GM10847 (cell line): ENCODE data around the gene RDH5.

Experiments used
- POLR2A ChIP-seq: IDR thresholded peaks from 2 replicates; pipeline ENCODE4 v1.6.1; 2011; ENCODE audit not compliant: insufficient read length; ENCODE audit errors: extremely low read depth

Gene RDH5

DNA sequence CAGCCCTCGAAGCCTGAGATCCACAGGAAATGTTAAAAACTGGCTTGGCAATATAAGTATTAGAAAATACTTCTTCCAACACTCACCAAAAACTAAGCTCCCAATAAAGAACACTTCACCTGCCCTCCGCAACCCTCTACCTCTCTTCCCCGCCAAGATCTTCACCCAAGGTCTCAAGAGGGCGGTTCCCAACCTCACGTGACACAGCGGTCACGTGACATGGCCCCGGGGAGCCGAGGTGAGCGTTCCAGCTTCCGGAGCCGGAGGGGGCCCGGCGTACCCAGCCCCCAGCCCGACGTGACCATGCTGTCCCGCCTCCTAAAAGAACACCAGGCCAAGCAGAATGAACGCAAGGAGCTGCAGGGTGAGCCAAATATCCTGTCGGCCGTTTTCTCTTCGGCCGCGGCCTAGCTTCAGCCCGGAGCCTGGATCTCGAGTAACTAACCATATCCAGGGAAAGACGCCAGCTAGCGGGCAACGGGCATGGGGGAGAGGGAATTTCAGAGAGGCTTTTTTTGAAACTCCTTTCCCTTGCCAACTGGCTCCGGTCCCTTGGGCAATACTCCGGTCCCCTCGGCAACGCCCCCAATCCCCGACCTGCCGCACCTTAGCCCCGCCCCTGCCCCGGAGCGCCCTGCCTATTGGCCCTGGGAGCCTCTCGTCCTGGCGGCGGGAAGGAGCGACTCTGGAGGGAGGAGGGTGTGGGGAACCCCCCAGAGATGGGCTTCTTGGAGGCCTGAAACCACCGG, 4.2 kb upstream of the RDH5 start, which contains the start of gene BLOC1S1:
BLOC1S1 (plus strand) TSS at position 214 of the 749 bp plus-strand sequence; CDS start at position 220, 6 bp downstream.
- peak; percentile 42 for TF ChIP-seq POLR2A

DNA sequence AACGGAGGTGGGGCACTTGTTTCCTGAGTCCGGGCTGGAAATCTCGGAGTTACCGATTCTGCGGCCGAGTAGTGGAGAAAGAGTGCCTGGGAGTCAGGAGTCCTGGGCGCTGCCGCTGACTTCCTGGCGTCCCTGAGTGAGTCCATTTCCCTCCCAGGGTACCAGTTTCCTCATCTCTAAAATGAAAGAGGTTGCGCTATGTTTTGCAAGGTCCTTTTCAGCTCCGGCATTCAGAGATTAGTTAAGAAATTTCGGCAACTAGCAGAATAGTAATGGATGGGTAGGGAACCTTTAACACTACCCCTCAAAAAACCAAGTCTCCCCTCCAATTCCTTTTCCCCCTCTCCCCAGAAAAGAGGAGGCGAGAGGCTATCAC, 3.6 kb upstream of the RDH5 start:
- TF ChIP-seq POLR2A, result no peak

DNA sequence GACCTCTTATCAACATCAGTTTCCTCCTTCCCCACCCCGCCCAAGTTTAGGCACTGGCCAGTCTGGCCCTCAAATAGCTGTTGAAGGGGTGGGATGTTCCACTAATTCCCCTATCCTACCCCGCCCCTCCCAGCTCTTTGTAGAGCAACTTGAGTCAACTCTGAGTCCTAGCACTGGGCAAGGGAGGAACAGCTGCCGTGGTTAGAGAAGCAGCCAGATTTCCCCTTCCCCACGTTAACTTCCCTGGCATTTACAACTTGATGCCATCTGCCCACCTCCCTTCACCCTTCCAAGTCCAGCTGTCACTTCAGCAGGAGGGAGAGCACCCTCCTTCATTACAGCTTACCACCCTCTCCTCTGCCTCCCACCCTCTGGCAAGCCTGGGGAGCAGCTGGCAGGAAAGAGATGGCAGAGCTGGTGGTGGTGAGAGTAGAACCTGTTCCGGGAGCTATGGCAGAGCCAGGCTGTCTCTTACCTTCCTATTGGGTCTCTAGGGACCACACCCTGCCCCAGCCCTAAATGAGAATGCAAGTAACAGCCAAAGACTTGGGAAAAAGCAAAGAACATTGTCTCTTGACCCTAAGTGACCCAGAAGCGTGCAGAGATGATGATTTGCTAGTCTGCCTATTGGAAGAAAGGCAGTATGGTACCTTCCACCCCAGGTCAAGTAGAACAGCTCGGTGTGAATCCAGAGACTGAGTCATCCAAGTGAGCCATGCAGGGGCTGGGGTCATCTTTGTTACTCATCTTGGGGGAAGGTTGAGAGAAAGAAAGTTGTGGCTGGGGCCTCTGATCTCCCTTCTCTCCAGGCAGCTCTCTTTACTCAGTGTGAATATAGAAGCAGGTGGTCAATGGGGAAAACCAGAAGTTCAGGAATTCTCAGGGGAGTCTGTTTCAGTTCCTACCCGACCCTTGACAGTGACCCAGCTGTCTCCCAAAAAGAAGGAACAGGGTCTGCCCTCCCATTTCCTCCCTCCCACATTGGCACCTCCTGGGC, 2.9 kb upstream of the RDH5 start:
- no peak for TF ChIP-seq POLR2A

DNA sequence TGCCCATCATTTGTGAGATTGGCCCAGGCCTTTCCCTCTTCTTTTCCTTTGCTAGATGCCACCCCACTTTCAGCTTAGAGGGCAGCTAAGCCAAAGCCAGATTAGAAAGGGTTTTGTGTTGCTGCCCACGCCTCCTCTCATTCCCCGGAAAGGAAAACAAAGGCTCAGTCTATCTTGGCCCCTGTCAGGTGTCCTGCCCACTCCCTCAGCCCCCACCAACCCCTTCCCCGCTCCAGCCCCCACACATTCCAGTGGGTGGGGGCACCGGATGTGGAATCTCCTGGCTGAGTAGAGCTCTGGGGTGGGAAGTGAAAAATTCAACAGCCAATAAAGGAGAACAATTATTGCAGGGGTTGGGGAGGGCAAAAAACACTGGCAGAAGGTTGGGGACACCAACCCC, 2.2 kb upstream of the RDH5 start:
- TF ChIP-seq POLR2A, result no peak

DNA sequence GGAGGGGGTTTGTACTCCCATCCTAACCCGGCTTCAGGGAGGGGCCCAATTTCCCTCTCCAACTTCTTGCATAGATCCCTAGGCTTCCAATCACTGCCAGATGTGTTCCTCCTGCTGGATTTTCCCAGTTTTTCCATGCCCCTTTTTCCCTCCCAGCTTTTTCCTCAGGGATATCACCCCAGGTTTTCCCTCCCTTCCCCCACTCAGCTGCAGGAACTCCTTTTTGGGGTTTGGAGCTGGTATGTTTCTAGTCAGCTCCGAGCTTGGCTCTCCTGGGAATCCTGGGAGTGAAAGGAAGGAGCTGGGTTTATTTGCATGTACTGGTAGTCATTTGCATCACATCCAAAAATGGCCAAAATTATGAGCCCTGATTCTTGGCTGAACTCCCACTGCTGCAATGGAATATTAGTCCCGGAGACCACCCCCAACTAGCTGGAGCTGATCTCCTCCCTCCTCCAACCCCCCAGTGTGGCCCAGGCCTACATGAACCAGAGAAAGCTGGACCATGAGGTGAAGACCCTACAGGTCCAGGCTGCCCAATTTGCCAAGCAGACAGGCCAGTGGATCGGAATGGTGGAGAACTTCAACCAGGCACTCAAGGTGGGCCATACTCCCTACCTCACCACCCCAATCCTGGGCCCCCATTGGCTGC, 1.4 kb upstream of the RDH5 start:
- no peak for TF ChIP-seq POLR2A

DNA sequence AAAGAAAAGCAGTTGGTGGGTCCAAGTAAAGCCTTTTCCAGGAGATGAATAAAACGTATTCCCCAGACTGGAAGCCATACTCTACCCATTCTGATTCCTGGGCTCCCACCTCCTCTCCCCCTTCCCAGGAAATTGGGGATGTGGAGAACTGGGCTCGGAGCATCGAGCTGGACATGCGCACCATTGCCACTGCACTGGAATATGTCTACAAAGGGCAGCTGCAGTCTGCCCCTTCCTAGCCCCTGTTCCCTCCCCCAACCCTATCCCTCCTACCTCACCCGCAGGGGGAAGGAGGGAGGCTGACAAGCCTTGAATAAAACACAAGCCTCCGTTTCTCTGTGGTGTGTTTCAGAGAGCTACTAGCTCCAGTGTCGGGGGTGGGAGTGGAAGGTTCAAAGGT, 822 bp upstream of the RDH5 start:
- TF ChIP-seq POLR2A, result no peak

DNA sequence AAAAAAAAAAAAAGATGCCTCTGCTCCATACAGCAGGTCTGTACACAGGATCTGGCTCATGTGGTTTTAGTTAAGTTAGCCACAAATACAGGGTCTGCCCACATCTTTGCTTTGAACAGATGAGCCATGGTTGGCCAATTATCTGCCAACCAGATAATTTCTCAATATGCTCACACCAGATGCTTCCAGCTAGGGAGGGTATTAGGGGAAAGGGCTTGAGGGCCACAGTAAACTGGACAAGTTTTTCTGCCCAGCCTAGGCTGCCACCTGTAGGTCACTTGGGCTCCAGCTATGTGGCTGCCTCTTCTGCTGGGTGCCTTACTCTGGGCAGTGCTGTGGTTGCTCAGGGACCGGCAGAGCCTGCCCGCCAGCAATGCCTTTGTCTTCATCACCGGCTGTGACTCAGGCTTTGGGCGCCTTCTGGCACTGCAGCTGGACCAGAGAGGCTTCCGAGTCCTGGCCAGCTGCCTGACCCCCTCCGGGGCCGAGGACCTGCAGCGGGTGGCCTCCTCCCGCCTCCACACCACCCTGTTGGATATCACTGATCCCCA, 776 bp downstream of the RDH5 start:
- no peak for TF ChIP-seq POLR2A

DNA sequence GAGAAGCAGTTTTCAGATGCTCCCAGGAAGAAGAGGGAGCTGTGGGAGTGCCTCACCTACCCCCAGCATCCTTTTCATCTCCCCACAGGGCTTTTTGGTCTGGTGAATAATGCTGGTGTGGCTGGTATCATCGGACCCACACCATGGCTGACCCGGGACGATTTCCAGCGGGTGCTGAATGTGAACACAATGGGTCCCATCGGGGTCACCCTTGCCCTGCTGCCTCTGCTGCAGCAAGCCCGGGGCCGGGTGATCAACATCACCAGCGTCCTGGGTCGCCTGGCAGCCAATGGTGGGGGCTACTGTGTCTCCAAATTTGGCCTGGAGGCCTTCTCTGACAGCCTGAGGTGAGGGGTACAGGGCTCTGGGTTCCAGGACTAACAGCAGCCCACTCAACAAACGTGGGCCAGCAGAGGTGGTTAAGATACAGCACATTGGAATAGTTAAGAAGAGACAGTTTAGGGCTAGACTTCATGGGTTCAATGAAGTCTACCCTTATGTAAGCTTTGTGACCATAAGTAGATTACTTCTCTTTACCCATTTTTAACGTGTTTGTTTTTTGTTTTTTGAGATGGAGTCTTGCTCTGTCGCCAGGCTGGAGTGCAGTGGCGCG, 1.5 kb downstream of the RDH5 start:
- TF ChIP-seq POLR2A, result no peak

DNA sequence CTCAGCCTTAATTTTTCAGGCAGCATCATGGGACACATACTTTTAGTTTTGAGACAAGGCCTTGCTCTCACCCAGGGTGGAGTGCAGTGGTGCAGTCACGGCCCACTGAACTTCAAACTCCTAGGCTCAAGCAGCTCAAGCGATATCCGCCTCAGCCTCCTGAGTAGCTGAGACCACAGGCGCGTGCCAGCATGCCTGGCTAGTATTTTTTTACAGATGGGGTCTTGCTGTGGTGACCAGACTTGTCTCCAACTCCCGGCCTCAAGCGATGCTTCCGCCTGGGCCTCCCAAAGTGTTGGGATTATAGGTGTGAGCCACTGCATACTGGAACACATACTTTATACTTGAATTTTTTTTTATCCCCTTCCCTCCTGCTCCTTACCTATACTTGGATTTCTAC, 2.8 kb downstream of the RDH5 start:
- TF ChIP-seq POLR2A, result no peak

DNA sequence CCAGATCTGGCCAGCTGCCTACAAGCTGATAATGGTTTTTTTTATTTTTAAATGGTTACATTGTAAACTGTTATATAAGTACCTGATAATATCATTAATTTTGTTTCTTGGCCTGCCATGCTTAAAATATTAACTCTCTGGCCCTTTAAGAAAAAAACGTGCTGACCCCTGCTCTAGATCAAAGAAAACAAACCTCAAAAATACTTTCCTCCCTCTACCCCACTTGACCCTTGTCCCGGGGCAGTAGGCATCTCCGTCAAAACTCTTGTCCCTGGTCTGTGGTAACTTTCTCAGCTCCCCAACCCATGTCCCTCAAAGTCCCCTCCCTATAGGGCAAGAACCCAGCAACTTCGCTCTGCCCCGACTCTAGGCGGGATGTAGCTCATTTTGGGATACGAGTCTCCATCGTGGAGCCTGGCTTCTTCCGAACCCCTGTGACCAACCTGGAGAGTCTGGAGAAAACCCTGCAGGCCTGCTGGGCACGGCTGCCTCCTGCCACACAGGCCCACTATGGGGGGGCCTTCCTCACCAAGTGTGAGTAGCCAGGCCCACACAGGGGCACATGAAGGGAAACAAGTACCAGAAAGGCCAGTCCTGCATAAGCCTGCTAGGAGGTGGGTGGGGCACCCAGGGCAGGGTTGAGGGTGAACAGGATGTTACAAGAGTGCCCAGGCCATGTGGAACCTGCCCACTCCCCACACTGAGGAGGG, 3.5 kb downstream of the RDH5 start:
- no peak for TF ChIP-seq POLR2A

DNA sequence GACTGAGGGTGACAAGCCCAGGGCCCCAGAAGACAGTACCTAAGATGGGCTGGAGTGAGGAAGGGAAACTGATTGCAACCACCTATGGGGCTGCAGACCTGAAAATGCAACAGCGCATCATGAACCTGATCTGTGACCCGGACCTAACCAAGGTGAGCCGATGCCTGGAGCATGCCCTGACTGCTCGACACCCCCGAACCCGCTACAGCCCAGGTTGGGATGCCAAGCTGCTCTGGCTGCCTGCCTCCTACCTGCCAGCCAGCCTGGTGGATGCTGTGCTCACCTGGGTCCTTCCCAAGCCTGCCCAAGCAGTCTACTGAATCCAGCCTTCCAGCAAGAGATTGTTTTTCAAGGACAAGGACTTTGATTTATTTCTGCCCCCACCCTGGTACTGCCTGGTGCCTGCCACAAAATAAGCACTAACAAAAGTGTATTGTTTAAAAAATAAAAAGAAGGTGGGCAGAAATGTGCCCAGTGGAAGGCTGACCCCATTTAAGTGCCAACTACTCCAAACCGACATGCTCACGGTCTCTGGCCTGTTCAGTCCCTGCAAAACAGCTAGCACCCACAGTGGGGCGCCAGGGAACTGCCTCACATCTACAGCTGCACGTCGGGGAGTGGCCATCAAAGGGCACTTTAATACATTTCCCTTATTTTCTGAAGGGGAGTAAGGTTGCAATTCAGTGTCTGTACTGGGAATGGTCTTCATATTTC, 4.2 kb downstream of the RDH5 start:
- TF ChIP-seq POLR2A, result no peak

DNA sequence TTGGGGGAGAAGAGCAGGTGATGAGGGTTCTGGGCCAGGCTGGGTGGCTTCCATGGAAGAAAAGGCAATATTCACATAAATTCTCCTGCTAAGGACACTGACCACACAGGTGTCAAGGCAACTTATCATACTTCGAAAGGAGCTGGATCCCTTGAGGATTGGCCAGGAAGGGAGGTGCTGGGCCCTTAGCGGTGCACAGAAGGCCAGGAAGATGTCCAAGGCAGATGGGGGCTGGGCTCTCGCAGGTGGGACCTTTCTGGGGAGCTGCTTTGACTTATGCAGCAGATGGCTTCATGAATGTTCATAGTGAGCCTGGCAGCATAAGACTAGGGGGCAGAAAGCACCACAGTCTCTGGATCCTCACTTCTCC, 4.7 kb downstream of the RDH5 start:
- TF ChIP-seq POLR2A, result no peak

DNA sequence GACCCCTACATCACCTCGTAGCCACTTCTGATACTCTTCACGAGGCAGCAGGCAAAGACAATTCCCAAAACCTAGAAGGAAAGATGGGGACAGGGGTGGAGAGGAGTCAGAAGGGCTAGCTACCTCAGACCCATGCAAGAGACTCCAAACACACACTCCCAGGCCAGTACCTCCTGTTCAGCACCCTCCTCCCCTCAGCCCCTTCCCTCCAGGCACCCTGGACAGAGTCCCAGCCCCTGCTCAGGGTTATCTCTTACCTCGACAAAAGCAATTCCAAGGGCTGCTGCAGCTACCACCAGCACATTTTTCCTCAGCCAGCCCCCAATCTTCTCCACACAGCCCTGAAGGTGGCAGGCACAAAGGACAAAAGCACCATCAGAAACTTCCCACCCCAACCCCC, 5.4 kb downstream of the RDH5 start:
- no peak for TF ChIP-seq POLR2A

DNA sequence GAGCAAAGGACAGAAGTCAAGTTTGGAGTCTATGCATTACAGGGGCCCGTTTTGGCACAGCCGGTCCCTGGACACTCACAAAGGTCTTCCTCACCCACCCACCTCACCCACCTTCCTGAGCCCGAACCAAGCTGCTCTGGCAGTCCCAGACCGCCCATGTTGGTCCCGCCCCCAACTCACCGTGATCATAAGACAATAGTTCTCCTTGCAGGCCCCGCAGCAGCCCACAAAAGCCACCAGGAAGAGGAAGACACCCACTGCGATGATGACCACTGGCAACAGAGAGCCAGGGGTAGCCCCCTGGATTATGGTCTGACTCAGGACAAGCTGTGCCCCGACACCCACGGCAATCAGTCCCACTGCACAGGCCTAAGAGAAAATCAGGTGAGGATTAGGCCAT, 6.8 kb downstream of the RDH5 start:
- no peak for TF ChIP-seq POLR2A
